Psoas muscle (tissue), 8 donors: ENCODE data around the gene ANKS4B. TPM values are rescaled to one million over a fixed set of nuclear protein-coding genes. Genes with fewer than 3 reads are reported as not detected.

Source experiments
- ATAC-seq, 4 donors: fragments of 200-7000 bp; cut with Tn5 transposase; one replicate each; pipeline ENCODE4 v1.9.1; 2020; ENCODE audit warnings: moderate library complexity in 3 of 4, mild to moderate bottlenecking in 2 of 4
- DNase-seq, 2 donors: peaks; one replicate each; pipeline ENCODE4 v3.0.0-alpha.2; 2020
- H3K27ac ChIP-seq: fragments of 200-600 bp; one replicate; pipeline ENCODE4 v1.8.0; 2022
- H3K27me3 ChIP-seq, 3 donors: fragments of 200-600 bp in 1 of 3; one replicate each; pipeline versions ENCODE4 v1.6.1 to v1.8.0; 2013 to 2022; ENCODE audit warnings: low read length in 2 of 3, mild to moderate bottlenecking in 2 of 3, moderate library complexity in 1 of 3; ENCODE audit not compliant: insufficient read depth in 3 of 3
- H3K36me3 ChIP-seq, 2 donors: fragments of 200-600 bp in 1 of 2; one replicate each; pipeline versions ENCODE4 v1.6.1 to v1.8.0; 2013 to 2022; ENCODE audit warnings: low read depth in 1 of 2, mild to moderate bottlenecking in 1 of 2, moderate library complexity in 1 of 2; ENCODE audit not compliant: insufficient read depth in 1 of 2
- H3K4me1 ChIP-seq: fragments of 200-600 bp; one replicate; pipeline ENCODE4 v1.8.0; 2022
- H3K4me3 ChIP-seq: fragments of 200-600 bp; one replicate; pipeline ENCODE4 v1.8.0; 2022; ENCODE audit warnings: mild to moderate bottlenecking
- H3K9me3 ChIP-seq: fragments of 200-600 bp; one replicate; pipeline ENCODE4 v1.8.0; 2022
- WGBS, 3 donors: extraction: QIAGEN DNeasy Blood & Tissue Kit; methylation state at CpG; one replicate each; pipeline versions ENCODE4 v1.1.6 to v1.1.7; 2013; 5-methylcytosine and 5-hydroxymethylcytosine counted together
- intact Hi-C, 2 donors: fragments of 100-400 bp; cut with DNase I; formaldehyde crosslinking; loops; one replicate each; pipeline versions ENCODE4 v1.11.0 to v1.14.2; 2022
- polyA plus RNA-seq, 3 donors: library from polyadenylated mRNA; stranded (reverse); fragments of 200-250 nt; gene quantifications; one replicate each; pipeline ENCODE4 v1.2.3, GENCODE V29; 2013
- total RNA-seq, 4 donors: library from RNA; stranded (reverse); fragmentation: NEBNext Ultra II Directional in 2 of 4; extraction: Animal tissue kit (Norgen Biotek cat#: 25700) in 2 of 4; gene quantifications; one replicate each; pipeline versions ENCODE4 v1.2.1 to v1.2.4, GENCODE V29; 2021 to 2023
- TF ChIP-seq, protein P1 (sequence below): fragments of 200-600 bp; IDR thresholded peaks from one replicate; pipeline ENCODE4 v1.8.0; 2022; ENCODE audit warnings: antibody characterized with exemption
- donor health status: healthy with polysubstance abuse.
- donor health status: DM: no; HTN: no; CAD: no; lungs with moderate emphysema.
- donor health status: Bipolar disorder and iron deficiency.
- donor health status: healthy.
- donor health status: DM: yes; HTN: yes; CAD: no.
- donor health status: DM: no; HTN: no; CAD: no.
- donor health status: DM: no; HTN: no; CAD: no.
- donor health status: DM: yes; HTN: yes; CAD: no.

The ANKS4B gene
- total and polyA plus RNA-seq, 7 donors: 0.01 TPM; not detected in 6

DNA sequence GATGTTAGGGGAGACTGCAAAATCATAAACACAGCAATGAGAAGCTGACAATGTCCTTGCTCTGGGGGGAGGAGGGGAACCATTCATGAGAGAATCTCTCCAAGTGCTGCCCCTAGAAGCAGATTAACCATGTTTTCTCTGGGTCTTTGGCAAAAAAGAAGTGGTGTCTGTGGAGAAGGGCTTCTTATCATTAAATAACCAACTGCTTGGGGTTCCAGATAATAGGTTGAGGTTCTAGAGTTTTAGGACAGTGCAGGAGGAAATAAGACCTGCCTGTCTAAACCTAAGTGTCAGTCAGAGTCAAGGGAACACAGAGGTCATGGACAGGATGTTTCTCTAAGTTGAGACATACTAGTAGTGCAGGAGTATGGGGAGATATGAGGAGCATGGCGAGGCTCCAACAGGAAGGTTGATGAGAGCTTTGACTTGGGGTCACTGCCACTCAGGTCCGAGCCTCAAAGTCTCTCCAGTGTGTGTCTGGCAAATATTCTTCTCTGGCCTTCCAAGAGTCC is 5.1 kb upstream of the ANKS4B start:
- Histone ChIP-seq H3K4me3 (no peak overlapping the region), H3K4me1 (no peaks in the 10 kb centered on the region), H3K9me3 (no peaks in the 10 kb centered on the region), H3K36me3 (no peaks in the 10 kb centered on the region), H3K27me3 (no peaks in the 10 kb centered on the region), H3K27ac (no peak overlapping the region)
- 47 to 59% (median 57%) methylated on average over 2 of the region's 2 CpGs for WGBS, 3 donors
- no peak for DNase-seq
- TF ChIP-seq, protein P1, sequence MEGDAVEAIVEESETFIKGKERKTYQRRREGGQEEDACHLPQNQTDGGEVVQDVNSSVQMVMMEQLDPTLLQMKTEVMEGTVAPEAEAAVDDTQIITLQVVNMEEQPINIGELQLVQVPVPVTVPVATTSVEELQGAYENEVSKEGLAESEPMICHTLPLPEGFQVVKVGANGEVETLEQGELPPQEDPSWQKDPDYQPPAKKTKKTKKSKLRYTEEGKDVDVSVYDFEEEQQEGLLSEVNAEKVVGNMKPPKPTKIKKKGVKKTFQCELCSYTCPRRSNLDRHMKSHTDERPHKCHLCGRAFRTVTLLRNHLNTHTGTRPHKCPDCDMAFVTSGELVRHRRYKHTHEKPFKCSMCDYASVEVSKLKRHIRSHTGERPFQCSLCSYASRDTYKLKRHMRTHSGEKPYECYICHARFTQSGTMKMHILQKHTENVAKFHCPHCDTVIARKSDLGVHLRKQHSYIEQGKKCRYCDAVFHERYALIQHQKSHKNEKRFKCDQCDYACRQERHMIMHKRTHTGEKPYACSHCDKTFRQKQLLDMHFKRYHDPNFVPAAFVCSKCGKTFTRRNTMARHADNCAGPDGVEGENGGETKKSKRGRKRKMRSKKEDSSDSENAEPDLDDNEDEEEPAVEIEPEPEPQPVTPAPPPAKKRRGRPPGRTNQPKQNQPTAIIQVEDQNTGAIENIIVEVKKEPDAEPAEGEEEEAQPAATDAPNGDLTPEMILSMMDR: no peak
- intact Hi-C loops: no loop called here
- no peak for ATAC-seq

DNA sequence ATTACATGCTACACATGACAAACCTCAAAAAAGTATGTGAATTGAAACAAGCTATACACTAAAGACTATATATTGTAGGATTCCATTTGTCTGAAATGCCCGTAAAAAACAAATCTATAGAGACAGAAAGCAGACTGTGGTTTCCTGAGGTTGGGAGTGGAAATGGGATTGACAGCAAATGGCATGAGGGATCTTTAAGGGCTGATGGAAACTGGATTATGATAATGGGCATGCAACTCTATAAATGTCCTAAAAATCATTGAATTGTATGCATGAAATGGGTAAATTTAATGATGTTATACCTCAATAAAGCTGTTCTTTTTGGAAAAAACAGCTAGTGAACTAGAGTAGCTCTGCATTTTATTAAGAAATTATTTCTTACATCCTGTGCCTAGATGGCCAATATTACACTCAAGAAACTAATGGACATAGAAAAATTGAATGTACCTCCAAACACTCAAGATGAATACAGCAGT is 416 bp upstream of the ANKS4B start:
- Histone ChIP-seq H3K9me3 (no peaks in the 10 kb centered on the region), H3K4me3 (no peak overlapping the region), H3K27me3 (no peaks in the 10 kb centered on the region), H3K27ac (no peak overlapping the region), H3K36me3 (no peaks in the 10 kb centered on the region), H3K4me1 (no peaks in the 10 kb centered on the region)
- intact Hi-C loops: no loop called here
- TF ChIP-seq, protein P1: no peak
- WGBS, 3 donors: 92 to 99% (median 94%) methylated on average over 1 of the region's 1 CpG
- DNase-seq (no peak), ATAC-seq (no peak)

DNA sequence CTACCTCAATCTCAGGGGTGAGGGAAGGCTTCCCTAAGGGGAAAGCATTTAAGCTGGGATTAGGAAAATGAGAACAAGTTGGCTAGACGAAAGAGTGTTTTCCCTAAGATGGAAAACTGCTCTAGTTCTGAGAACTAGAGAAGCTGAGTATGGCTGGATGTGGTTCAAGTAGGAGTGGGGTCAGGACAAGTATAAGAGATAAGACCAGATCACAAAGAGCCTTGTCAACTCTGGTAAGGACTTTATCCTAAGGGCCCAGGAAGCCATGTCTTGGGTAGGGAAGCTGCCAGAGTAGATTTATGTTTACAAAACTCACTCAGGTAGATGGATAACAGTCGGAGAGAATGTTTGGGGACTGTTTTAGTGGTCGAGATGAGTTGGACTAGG is 1.7 kb downstream of the ANKS4B start:
- Histone ChIP-seq H3K36me3 (no peaks in the 10 kb centered on the region), H3K4me1 (no peaks in the 10 kb centered on the region), H3K27ac (no peak overlapping the region), H3K9me3 (no peaks in the 10 kb centered on the region), H3K4me3 (no peak overlapping the region), H3K27me3 (no peaks in the 10 kb centered on the region)
- DNase-seq (no peak), ATAC-seq (no peak)
- intact Hi-C loops: no loop called here
- 79 to 87% (median 80%) methylated on average over 3 of the region's 3 CpGs for WGBS, 3 donors
- TF ChIP-seq, protein P1: no peak

DNA sequence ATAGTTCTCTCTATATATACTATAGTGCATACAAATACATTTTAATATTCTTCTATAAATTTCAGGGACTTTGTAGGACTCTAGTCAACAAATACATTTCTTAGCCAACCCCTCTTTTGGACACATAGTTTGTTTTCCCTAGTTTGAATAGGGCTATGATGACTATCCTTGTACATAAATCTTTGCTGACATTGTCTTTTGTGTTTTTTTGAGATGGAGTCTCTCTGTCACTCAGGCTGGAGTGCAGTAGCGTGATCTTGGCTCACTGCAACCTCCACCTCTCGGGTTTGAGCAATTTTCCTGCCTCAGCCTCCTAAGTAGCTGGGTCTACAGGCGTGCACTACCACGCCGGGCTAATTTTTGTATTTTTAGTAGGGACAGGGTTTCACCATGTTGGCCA is 3.3 kb downstream of the ANKS4B start:
- ATAC-seq (no peak), DNase-seq (no peak)
- Histone ChIP-seq H3K27ac (no peak overlapping the region), H3K4me3 (no peak overlapping the region), H3K36me3 (no peaks in the 10 kb centered on the region), H3K4me1 (no peaks in the 10 kb centered on the region), H3K9me3 (no peaks in the 10 kb centered on the region), H3K27me3 (no peaks in the 10 kb centered on the region)
- intact Hi-C loops: no loop called here
- 72 to 83% (median 79%) methylated on average over 5 of the region's 5 CpGs for whole genome bisulfite sequencing, 3 donors
- TF ChIP-seq, protein P1: no peak

DNA sequence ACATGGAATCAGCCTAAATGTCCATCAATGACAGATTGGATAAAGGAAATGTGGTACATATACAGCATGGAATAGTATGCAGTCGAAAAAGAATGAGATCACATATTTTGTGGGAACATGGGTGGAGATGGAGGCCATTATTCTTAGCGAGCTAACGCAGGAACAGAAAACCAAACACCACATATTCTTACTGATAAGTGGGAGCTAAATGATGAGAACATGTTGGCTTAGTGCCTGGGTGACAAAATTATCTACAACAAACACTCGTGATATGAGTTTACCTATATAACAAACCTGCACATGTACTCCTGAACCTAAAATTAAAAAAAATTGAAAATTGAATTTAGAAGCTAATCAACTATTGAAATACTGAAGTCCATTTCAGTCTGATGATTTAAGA is 6.1 kb downstream of the ANKS4B start:
- intact Hi-C loops: no loop called here
- no peak overlapping the region for H3K4me3 ChIP-seq
- H3K4me1 ChIP-seq: no peaks in the 10 kb centered on the region
- no peaks in the 10 kb centered on the region for H3K9me3 ChIP-seq
- no peak for ATAC-seq
- DNase-seq: no peak
- H3K27ac ChIP-seq: no peak overlapping the region
- no peaks in the 10 kb centered on the region for H3K36me3 ChIP-seq
- no peaks in the 10 kb centered on the region for H3K27me3 ChIP-seq
- TF ChIP-seq, protein P1: no peak
- WGBS, 3 donors: 85 to 91% (median 86%) methylated on average over 4 of the region's 4 CpGs
